ENCODE measurements around the gene EPC1.

EPC1 gene

GRCh38 chr10:32337350-32337749 lies 9.6 kb downstream of the EPC1 start:
- H3K4me3 ChIP-seq (ENCODE audit: low read length), result no peak overlapping the region
- no peak for TF ChIP-seq ZNF274 (IDR thresholded peaks at IDR 0.05; ENCODE audit: low read depth, low read length)

- no peak overlapping the region; the same call in 1 of the 2 replicates for H3K4me3 ChIP-seq (ENCODE audit: low read length)
- TF ChIP-seq ZNF274 (IDR thresholded peaks at IDR 0.05; ENCODE audit: low read depth, low read length), result no peak
These were observed 13.1 kb downstream of the EPC1 start for GRCh38 chr10:32333849-32334248.

- no peak overlapping the region; the same call in 1 of the 2 replicates for H3K4me3 ChIP-seq (ENCODE audit: low read length)
- TF ChIP-seq ZNF274 (IDR thresholded peaks at IDR 0.05; ENCODE audit: low read depth, low read length), result no peak
These were observed 14.6 kb downstream of the EPC1 start for GRCh38 chr10:32332299-32332750.

GRCh38 chr10:32331606-32332005 lies 15.4 kb downstream of the EPC1 start:
- TF ChIP-seq ZNF274 (IDR thresholded peaks at IDR 0.05; ENCODE audit: low read depth, low read length), result no peak

GRCh38 chr10:32330214-32330613 lies 16.7 kb downstream of the EPC1 start:
- no peak overlapping the region for H3K4me3 ChIP-seq (ENCODE audit: low read length)
- TF ChIP-seq ZNF274 (IDR thresholded peaks at IDR 0.05; ENCODE audit: low read depth, low read length), result no peak

More at GRCh38 chr10:32331606-32332005, 15.4 kb downstream of the EPC1 start:
- H3K4me3 ChIP-seq (ENCODE audit: low read length), result no peak overlapping the region

- no peak overlapping the region for H3K4me3 ChIP-seq (ENCODE audit: low read length)
- no peak for TF ChIP-seq ZNF274 (IDR thresholded peaks at IDR 0.05; ENCODE audit: low read depth, low read length)
These were observed 17.9 kb downstream of the EPC1 start for GRCh38 chr10:32329061-32329460.

- no peak overlapping the region for H3K4me3 ChIP-seq (ENCODE audit: low read length)
- no peak for TF ChIP-seq ZNF274 (IDR thresholded peaks at IDR 0.05; ENCODE audit: low read depth, low read length)
These were observed 18.5 kb downstream of the EPC1 start for GRCh38 chr10:32328499-32328898.

- no peak for TF ChIP-seq ZNF274 (IDR thresholded peaks at IDR 0.05; ENCODE audit: low read depth, low read length)
- no peak overlapping the region for H3K4me3 ChIP-seq (ENCODE audit: low read length)
These were observed 19.6 kb downstream of the EPC1 start for GRCh38 chr10:32327364-32327691.

GRCh38 chr10:32326680-32327363 lies 20.1 kb downstream of the EPC1 start:
- no peak overlapping the region for H3K4me3 ChIP-seq (ENCODE audit: low read length)
- TF ChIP-seq ZNF274 (IDR thresholded peaks at IDR 0.05; ENCODE audit: low read depth, low read length), result no peak

GRCh38 chr10:32326119-32326518 lies 20.8 kb downstream of the EPC1 start:
- no peak for TF ChIP-seq ZNF274 (IDR thresholded peaks at IDR 0.05; ENCODE audit: low read depth, low read length)
- H3K4me3 ChIP-seq (ENCODE audit: low read length), result no peak overlapping the region

- TF ChIP-seq ZNF274 (IDR thresholded peaks at IDR 0.05; ENCODE audit: low read depth, low read length), result no peak
- no peak overlapping the region for H3K4me3 ChIP-seq (ENCODE audit: low read length)
These were observed 23.9 kb downstream of the EPC1 start for GRCh38 chr10:32323051-32323450.

- H3K4me3 ChIP-seq (ENCODE audit: low read length), result no peak overlapping the region
- no peak for TF ChIP-seq ZNF274 (IDR thresholded peaks at IDR 0.05; ENCODE audit: low read depth, low read length)
These were observed 25.8 kb downstream of the EPC1 start for GRCh38 chr10:32321016-32321631.

- H3K4me3 ChIP-seq (ENCODE audit: low read length), result peak overlapping the region; percentile 21; the same call in 1 of the 2 replicates
- no peak for TF ChIP-seq ZNF274 (IDR thresholded peaks at IDR 0.05; ENCODE audit: low read depth, low read length)
These were observed 28.5 kb downstream of the EPC1 start for GRCh38 chr10:32318476-32318896.

GRCh38 chr10:32317795-32318357 lies 29.1 kb downstream of the EPC1 start:
- H3K4me3 ChIP-seq (ENCODE audit: low read length), result no peak overlapping the region
- TF ChIP-seq ZNF274 (IDR thresholded peaks at IDR 0.05; ENCODE audit: low read depth, low read length), result no peak

- H3K4me3 ChIP-seq (ENCODE audit: low read length), result no peak overlapping the region
- TF ChIP-seq ZNF274 (IDR thresholded peaks at IDR 0.05; ENCODE audit: low read depth, low read length), result no peak
These were observed 31.5 kb downstream of the EPC1 start for GRCh38 chr10:32315424-32315823.
